Left ventricle myocardium inferior (tissue), 1 donor: ENCODE results near the gene DLK2. TPM values are rescaled to one million over a fixed set of nuclear protein-coding genes. Genes with fewer than 3 reads are reported as not detected.
"Not testable (repeated sequence)": the region's sequence is repeated elsewhere in the genome, so short reads cannot be mapped to it uniquely, and the experiment has no call there.

Source experiments
- DNase-seq: peaks from one replicate; pipeline ENCODE4 v3.0.0-alpha.2; 2020
- H3K27ac ChIP-seq: fragments of 200-600 bp; replicated peaks from 2 replicates; pipeline ENCODE4 v1.8.0; 2021
- H3K27me3 ChIP-seq: fragments of 200-600 bp; 2 replicates; pipeline ENCODE4 v1.8.0; 2021; ENCODE audit warnings: low read depth
- H3K36me3 ChIP-seq: fragments of 200-600 bp; 2 replicates; pipeline ENCODE4 v1.8.0; 2021
- H3K4me1 ChIP-seq: fragments of 200-600 bp; 2 replicates; pipeline ENCODE4 v1.8.0; 2021
- H3K4me3 ChIP-seq: fragments of 200-600 bp; 2 replicates; pipeline ENCODE4 v1.8.0; 2021; ENCODE audit warnings: mild to moderate bottlenecking, moderate library complexity
- H3K9me3 ChIP-seq: fragments of 200-600 bp; replicated peaks from 2 replicates; pipeline ENCODE4 v1.8.0; 2021
- intact Hi-C: fragments of 100-400 bp; cut with micrococcal nuclease; formaldehyde crosslinking; loops from one replicate; pipeline ENCODE4 v1.11.0; 2022
- total RNA-seq: library from RNA; stranded (reverse); fragmentation: NEBNext Ultra II Directional; extraction: Animal tissue kit (Norgen Biotek cat#: 25700); gene quantifications from one replicate; pipeline ENCODE4 v1.2.1, GENCODE V29; 2021
- TF ChIP-seq, protein P1 (sequence below): fragments of 200-600 bp; IDR thresholded peaks from 2 replicates; pipeline ENCODE4 v1.8.0; 2021; ENCODE audit warnings: antibody characterized with exemption, mild to moderate bottlenecking, borderline replicate concordance
- donor health status: DM: no; HTN: yes; CAD: no; lungs with severe emphysema.

DLK2 gene
- total RNA-seq, 1 donor from 2014 or later: 3.3 TPM

DNA sequence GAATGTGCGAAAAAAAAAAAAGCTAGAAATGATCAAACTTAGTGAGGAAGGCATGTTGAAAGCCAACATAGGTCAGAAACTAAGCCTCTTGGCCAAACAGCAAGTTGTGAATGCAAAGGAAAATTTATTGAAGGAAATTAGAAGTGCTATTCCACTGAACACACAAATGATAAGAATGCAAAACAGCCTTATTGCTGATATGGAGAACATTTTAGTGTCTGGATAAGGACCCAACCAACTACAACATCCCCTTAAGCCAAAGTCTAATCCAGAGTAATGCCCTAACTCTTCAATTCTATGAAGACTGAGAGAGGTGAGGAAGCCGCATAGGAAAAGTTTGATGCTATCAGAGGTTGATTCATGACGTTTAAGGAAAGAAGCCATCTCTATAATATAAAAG is 33.5 kb downstream of the DLK2 start:
- no peaks in the 10 kb centered on the region for H3K9me3 ChIP-seq
- TF ChIP-seq, protein P1, sequence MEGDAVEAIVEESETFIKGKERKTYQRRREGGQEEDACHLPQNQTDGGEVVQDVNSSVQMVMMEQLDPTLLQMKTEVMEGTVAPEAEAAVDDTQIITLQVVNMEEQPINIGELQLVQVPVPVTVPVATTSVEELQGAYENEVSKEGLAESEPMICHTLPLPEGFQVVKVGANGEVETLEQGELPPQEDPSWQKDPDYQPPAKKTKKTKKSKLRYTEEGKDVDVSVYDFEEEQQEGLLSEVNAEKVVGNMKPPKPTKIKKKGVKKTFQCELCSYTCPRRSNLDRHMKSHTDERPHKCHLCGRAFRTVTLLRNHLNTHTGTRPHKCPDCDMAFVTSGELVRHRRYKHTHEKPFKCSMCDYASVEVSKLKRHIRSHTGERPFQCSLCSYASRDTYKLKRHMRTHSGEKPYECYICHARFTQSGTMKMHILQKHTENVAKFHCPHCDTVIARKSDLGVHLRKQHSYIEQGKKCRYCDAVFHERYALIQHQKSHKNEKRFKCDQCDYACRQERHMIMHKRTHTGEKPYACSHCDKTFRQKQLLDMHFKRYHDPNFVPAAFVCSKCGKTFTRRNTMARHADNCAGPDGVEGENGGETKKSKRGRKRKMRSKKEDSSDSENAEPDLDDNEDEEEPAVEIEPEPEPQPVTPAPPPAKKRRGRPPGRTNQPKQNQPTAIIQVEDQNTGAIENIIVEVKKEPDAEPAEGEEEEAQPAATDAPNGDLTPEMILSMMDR: no peak
- intact Hi-C loops: no loop called here

DNA sequence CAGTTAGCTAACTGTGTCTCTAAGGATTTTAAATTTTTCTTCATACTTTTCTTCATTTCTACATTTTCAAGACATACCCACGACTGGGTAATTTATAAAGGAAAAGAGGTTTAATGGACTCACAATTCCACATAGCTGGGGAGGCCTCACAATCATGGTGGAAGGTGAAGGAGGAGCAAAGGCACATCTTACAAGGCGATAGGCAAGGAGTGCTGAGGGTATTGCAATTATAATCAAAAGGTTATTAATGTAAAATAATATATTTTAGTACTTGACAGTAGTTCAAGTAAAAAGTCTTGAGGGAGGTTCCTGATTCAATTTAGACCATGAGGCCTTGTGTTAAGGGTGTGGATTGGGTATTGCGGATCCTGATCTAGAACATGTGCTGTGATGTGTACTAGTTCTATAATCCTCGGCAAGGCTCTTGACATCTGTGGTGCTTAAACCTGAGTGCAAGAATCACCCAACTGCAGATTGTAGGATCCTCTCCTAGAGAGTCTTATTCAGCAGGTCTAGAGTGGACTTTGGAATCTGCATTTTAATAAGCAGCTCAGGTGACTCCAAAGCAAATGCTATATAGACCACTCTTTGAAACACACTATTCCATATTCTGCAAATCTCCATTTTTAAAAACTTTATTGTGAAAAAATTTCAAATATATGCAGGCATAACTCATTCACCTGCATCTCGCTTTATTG is 35.2 kb downstream of the DLK2 start:
- Histone ChIP-seq H3K4me1 (no peaks in the 10 kb centered on the region), H3K9me3 (no peaks in the 10 kb centered on the region), H3K27ac (no peak overlapping the region), H3K27me3 (peaks cover 9% of the 10 kb centered on the region), H3K36me3 (no peaks in the 10 kb centered on the region), H3K4me3 (no peak overlapping the region)
- intact Hi-C loops: no loop called here
- TF ChIP-seq, protein P1: no peak
- DNase-seq: no peak

More for the DNA sequence above, 33.5 kb downstream of the DLK2 start:
- H3K36me3 ChIP-seq: no peaks in the 10 kb centered on the region
- H3K27ac ChIP-seq: no peak overlapping the region
- peaks cover 1% of the 10 kb centered on the region for H3K4me1 ChIP-seq
- no peak for DNase-seq
- H3K27me3 ChIP-seq: peaks cover 3% of the 10 kb centered on the region
- H3K4me3 ChIP-seq: no peak overlapping the region

DNA sequence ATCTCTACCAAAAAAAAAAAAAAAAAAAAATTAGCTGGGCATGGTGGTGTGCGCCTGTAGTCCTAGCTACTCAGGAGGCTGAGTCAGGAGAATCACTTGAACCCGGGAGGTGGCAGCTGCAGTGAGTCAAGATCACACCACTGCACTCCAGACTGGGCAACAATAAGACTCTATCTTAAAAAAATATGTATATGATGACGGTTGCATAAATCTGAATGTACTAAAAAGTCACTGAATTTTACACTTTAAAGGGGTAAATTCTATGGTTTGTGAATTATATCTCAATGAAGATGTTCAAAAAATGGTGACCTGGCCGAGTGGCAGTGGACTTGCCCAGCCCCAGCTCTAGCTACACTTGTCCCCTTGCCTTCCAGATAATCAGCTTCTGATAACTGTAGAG is 38.4 kb downstream of the DLK2 start:
- no peaks in the 10 kb centered on the region for H3K36me3 ChIP-seq
- no peaks in the 10 kb centered on the region for H3K9me3 ChIP-seq
- TF ChIP-seq, protein P1: no peak
- intact Hi-C loops: no loop called here
- DNase-seq: no peak
- peaks cover 31% of the 10 kb centered on the region for H3K27me3 ChIP-seq
- no peak overlapping the region for H3K27ac ChIP-seq
- H3K4me3 ChIP-seq: no peak overlapping the region
- no peaks in the 10 kb centered on the region for H3K4me1 ChIP-seq

DNA sequence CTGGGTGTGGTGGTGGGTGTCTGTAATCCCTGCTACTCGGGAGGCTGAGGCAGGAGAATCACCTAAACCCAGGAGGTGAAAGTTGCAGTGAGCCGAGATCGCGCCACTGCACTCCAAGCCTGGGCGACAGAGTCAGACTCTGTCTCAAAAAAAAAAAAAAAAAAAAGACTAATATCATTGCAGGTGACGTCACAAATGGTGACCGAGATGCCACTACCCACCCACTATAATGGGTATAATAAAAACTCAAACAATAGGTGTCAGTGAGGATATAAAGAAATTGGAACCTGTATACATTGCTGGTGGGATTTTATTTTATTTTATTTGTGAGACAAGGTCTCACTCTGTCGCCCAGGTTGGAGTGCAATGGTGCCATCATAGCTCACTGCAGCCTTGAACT is 40.1 kb downstream of the DLK2 start:
- peaks cover 34% of the 10 kb centered on the region for H3K27me3 ChIP-seq
- H3K36me3 ChIP-seq, H3K4me1 ChIP-seq, H3K4me3 ChIP-seq, DNase-seq, H3K27ac ChIP-seq, intact Hi-C loops, H3K9me3 ChIP-seq: not testable (repeated sequence)

DNA sequence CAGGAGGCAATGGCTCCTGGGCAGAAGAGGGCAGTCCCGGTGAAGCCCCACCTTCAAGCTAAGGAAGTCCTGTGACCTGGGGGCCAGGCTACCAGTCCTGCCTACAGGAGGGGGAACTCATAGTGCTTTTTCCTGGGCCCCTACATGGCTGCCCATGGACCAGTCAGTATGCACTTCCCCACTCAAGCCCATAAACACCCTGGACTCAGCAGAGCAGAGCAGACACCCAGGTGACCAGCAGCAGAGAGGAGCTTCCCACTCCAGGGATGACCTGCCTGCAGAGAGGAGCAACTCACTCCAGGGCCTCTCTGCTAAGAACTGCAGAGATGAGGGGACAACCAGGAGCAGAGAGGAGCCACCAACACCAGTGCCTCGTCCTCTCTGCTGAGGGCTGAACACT is 42.3 kb downstream of the DLK2 start:
- Histone ChIP-seq H3K9me3 (no peaks in the 10 kb centered on the region), H3K4me3 (no peak overlapping the region), H3K27ac (no peak overlapping the region), H3K27me3 (peaks cover 39% of the 10 kb centered on the region), H3K36me3 (no peaks in the 10 kb centered on the region), H3K4me1 (no peaks in the 10 kb centered on the region)
- intact Hi-C loops: no loop called here
- DNase-seq: no peak
- TF ChIP-seq, protein P1: no peak

DNA sequence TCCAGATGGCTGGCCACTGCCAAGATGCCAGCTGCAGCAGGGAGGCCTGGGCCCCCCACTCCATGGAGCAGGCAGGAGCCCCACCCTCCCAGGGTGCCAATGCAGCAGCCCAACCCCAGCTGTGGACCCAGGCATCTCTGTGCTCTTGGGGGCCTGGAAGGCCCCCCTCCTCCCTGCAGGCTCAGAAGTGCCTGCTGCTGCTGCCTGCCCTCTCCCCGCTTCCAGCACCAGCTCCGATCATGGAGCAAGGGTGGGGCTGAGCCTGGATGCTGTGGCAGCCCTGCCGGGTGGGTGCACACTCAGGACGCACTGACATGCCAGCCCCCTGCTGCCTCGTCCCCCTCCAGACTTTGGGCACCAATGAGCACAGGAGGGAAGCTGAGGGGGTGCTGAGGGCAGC is 42.8 kb downstream of the DLK2 start:
- DNase-seq: no peak
- Histone ChIP-seq H3K27me3 (peaks cover 41% of the 10 kb centered on the region), H3K9me3 (no peaks in the 10 kb centered on the region), H3K36me3 (no peaks in the 10 kb centered on the region), H3K4me1 (no peaks in the 10 kb centered on the region), H3K27ac (no peak overlapping the region), H3K4me3 (no peak overlapping the region)
- TF ChIP-seq, protein P1: no peak
- intact Hi-C loops: no loop called here

DNA sequence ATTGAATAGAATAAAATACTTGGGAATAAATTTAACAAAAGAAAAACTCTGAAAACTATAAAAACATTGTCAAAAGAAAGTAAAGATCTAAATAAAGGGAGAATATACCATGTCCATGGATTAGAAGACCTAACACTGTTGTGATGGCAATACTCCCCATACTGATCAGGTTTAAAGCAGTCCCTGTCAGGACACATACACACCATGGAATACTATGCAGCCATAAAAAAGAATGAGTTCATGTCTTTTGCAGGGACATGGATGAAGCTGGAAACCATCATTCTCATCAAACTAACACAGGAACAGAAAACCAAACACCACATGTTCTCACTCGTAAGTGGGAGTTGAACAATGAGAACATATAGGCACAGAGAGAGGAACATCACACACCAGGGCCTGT is 44.6 kb downstream of the DLK2 start:
- H3K9me3 ChIP-seq, H3K36me3 ChIP-seq, H3K4me1 ChIP-seq, H3K27ac ChIP-seq, DNase-seq, intact Hi-C loops, H3K4me3 ChIP-seq: not testable (repeated sequence)
- peaks cover 32% of the 10 kb centered on the region for H3K27me3 ChIP-seq
